NCI-H526 (cell line): Measurements from ENCODE around the gene ARFIP1.
"Not testable (repeated sequence)": the region's sequence is repeated elsewhere in the genome, so short reads cannot be mapped to it uniquely, and the experiment has no call there.

Experiments
- DNase-seq, 2 experiments: peaks; one replicate each; lab custom pipeline; 2025; lab: John Stamatoyannopoulos, UW

Gene ARFIP1

GRCh38 chr4:152779513-152780266, at the start of gene ARFIP1, which contains the start of gene TIGD4:
ARFIP1 (plus strand) TSS chr4:152779954; CDS start chr4:152829634, 49,680 bp downstream.
TIGD4 (minus strand) TSS chr4:152779730; CDS start chr4:152771004, 8,726 bp downstream.
- DNase-seq: peak; percentile 94 to 98

GRCh38 chr4:152731997-152732396, 47.8 kb upstream of the ARFIP1 start:
- no peak for DNase-seq

GRCh38 chr4:152734015-152734698, 45.6 kb upstream of the ARFIP1 start:
- no peak for DNase-seq

GRCh38 chr4:152734699-152735050, 45.1 kb upstream of the ARFIP1 start:
- no peak for DNase-seq

- peak; percentile 31 to 72 for DNase-seq
These were observed 44.3 kb upstream of the ARFIP1 start for GRCh38 chr4:152735396-152735859.

- no peak for DNase-seq
These were observed 43.8 kb upstream of the ARFIP1 start for GRCh38 chr4:152735906-152736305.

GRCh38 chr4:152738827-152739226, 40.9 kb upstream of the ARFIP1 start:
- DNase-seq: no peak

- no peak for DNase-seq
These were observed 32.3 kb upstream of the ARFIP1 start for GRCh38 chr4:152747444-152747843.

GRCh38 chr4:152748619-152749018, 31.1 kb upstream of the ARFIP1 start:
- DNase-seq: no peak

GRCh38 chr4:152763796-152764195, 16.0 kb upstream of the ARFIP1 start:
- no peak for DNase-seq

GRCh38 chr4:152765069-152765737, 14.6 kb upstream of the ARFIP1 start:
- DNase-seq: not testable (repeated sequence)

- no peak for DNase-seq
These were observed 7.8 kb upstream of the ARFIP1 start for GRCh38 chr4:152771741-152772533.

GRCh38 chr4:152773339-152773738, 6.4 kb upstream of the ARFIP1 start:
- DNase-seq: no peak

GRCh38 chr4:152773953-152774352, 5.8 kb upstream of the ARFIP1 start:
- DNase-seq: no peak

- DNase-seq: no peak
These were observed 3.4 kb upstream of the ARFIP1 start for GRCh38 chr4:152776352-152776751.

GRCh38 chr4:152777488-152777887, 2.3 kb upstream of the ARFIP1 start:
- DNase-seq: no peak

GRCh38 chr4:152778656-152779512, 870 bp upstream of the ARFIP1 start:
- peak; percentile 35 to 63 for DNase-seq

- DNase-seq: no peak
These were observed 569 bp downstream of the ARFIP1 start for GRCh38 chr4:152780267-152780778.

GRCh38 chr4:152784490-152785350, 5.0 kb downstream of the ARFIP1 start:
- peak; percentile 34 to 44 for DNase-seq
